Vagina (tissue), 2 donors: ENCODE results near the gene BCKDHA. TPM values are rescaled to one million over a fixed set of nuclear protein-coding genes. Genes with fewer than 3 reads are reported as not detected.
A peak's percentile ranks its signal among the peaks of the same experiment; 100 is the strongest.

ENCODE experiments used
- DNase-seq, 2 donors: peaks; one replicate each; pipeline ENCODE4 v3.0.0-alpha.2; 2017; ENCODE audit errors: extremely low spot score in 2 of 2
- H3K27ac ChIP-seq: fragments of 200-600 bp; sonication (generic); one replicate; pipeline ENCODE4 v1.5.1; 2019
- H3K27me3 ChIP-seq: fragments of 200-600 bp; sonication (generic); one replicate; pipeline ENCODE4 v1.5.1; 2019
- H3K36me3 ChIP-seq, 2 donors: fragments of 200-600 bp; sonication (generic); one replicate each; pipeline ENCODE4 v1.5.1; 2017 to 2019
- H3K4me1 ChIP-seq: fragments of 200-600 bp; sonication (generic); one replicate; pipeline ENCODE4 v1.5.1; 2019
- H3K4me3 ChIP-seq, 2 donors: fragments of 200-600 bp; sonication (generic); 1 replicate in 1 of 2; 2 replicates in 1 of 2; pipeline ENCODE4 v1.5.1; 2016 to 2019
- H3K9me3 ChIP-seq: fragments of 200-600 bp; sonication (generic); one replicate; pipeline ENCODE4 v1.5.1; 2019
- POLR2A ChIP-seq, 2 donors: fragments of 450-650 bp; IDR thresholded peaks; one replicate each; pipeline ENCODE4 v1.6.1; 2017; ENCODE audit warnings: antibody characterized with exemption in 2 of 2, mild to moderate bottlenecking in 2 of 2, moderate library complexity in 2 of 2
- POLR2AphosphoS5 ChIP-seq, 2 donors: sonication (generic); formaldehyde crosslinking; IDR thresholded peaks; one replicate each; pipeline ENCODE4 v1.9.0; 2017; ENCODE audit warnings: antibody characterized with exemption in 2 of 2, mild to moderate bottlenecking in 2 of 2, low read depth in 1 of 2; ENCODE audit not compliant: insufficient read depth in 1 of 2
- intact Hi-C: fragments of 100-400 bp; cut with DNase I; formaldehyde crosslinking; loops from one replicate; pipeline ENCODE4 v1.15.1; 2023
- total RNA-seq: library from RNA; depleted of rRNA; stranded (reverse); fragments of >200 nt; gene quantifications from one replicate; pipeline ENCODE4 v1.2.3, GENCODE V29; 2016
- TF ChIP-seq, protein P1 (sequence below), 3 experiments: fragments of 450-650 bp in 2 of 3; fragments of 200-600 bp in 1 of 3; sonication (generic) in 1 of 3; IDR thresholded peaks; one replicate each; pipeline ENCODE4 v1.5.1; 2017 to 2019; ENCODE audit warnings: antibody characterized with exemption in 3 of 3, mild to moderate bottlenecking in 2 of 3, moderate library complexity in 2 of 3

The BCKDHA gene
- total RNA-seq, 1 donor from 2014 or later = 68.5 TPM

DNA sequence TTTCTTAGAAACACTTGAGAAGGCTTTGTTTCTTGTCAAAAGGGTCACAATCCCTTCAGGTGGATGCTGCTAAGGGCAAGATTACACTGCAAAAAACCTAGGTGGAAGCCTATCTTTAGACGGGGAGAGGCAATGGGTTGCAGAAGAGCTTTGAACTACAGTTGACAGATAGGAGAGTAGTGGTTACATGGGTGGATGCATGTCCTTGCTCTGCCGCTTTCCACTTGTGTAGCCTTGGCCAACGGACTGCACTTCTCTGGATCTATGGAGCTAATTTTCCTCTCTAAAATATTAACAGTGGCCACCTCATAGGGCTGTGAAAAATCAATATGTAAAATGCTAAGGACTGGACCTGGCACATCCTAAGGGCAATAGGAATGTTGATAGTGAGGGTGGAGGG lies 980 bp downstream of the BCKDHA start:
- intact Hi-C loops = no loop called here
- H3K27me3 ChIP-seq = no peaks in the 10 kb centered on the region
- DNase-seq = no peak
- no peaks in the 10 kb centered on the region for H3K36me3 ChIP-seq
- no peaks in the 10 kb centered on the region for H3K9me3 ChIP-seq
- TF ChIP-seq, protein P1, sequence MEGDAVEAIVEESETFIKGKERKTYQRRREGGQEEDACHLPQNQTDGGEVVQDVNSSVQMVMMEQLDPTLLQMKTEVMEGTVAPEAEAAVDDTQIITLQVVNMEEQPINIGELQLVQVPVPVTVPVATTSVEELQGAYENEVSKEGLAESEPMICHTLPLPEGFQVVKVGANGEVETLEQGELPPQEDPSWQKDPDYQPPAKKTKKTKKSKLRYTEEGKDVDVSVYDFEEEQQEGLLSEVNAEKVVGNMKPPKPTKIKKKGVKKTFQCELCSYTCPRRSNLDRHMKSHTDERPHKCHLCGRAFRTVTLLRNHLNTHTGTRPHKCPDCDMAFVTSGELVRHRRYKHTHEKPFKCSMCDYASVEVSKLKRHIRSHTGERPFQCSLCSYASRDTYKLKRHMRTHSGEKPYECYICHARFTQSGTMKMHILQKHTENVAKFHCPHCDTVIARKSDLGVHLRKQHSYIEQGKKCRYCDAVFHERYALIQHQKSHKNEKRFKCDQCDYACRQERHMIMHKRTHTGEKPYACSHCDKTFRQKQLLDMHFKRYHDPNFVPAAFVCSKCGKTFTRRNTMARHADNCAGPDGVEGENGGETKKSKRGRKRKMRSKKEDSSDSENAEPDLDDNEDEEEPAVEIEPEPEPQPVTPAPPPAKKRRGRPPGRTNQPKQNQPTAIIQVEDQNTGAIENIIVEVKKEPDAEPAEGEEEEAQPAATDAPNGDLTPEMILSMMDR (IDR thresholded peaks at IDR 0.05) = no peak
- no peak for TF ChIP-seq POLR2AphosphoS5 (IDR thresholded peaks at IDR 0.05; ENCODE audit: insufficient read depth in 1 of 2, low read depth in 1 of 2)
- no peak for TF ChIP-seq POLR2A (IDR thresholded peaks at IDR 0.05)
- H3K4me3 ChIP-seq = peak overlapping the region; percentile 71 to 98
- peaks cover 64% of the 10 kb centered on the region for H3K4me1 ChIP-seq
- H3K27ac ChIP-seq = peak overlapping the region; percentile 90

DNA sequence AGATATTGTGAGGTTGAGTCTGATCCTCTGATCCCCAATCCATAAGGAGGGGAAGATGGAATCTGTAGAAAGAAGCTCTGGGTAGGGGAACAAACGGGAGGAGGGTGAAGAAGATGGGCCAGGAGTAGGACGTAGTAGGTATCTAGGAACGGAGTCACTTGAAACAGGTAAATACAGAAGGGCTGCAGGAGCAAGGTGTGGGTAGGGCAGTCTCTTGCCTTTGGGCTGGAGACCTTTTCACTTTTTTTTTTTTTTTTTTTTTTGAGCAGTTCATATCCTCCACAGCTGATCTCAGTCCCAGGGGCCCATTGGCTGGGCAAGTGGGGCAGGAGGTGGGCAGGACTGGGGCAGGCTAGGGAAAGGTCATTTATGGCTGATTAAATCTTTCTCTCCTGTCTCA lies 1.5 kb downstream of the BCKDHA start:
- H3K4me3 ChIP-seq = peak overlapping the region; percentile 71 to 98
- intact Hi-C loops = no loop called here
- no peaks in the 10 kb centered on the region for H3K36me3 ChIP-seq
- no peaks in the 10 kb centered on the region for H3K9me3 ChIP-seq
- peaks cover 69% of the 10 kb centered on the region for H3K4me1 ChIP-seq
- no peaks in the 10 kb centered on the region for H3K27me3 ChIP-seq
- peak overlapping the region; percentile 90 for H3K27ac ChIP-seq
- no peak for TF ChIP-seq POLR2A (IDR thresholded peaks at IDR 0.05)
- TF ChIP-seq POLR2AphosphoS5 (IDR thresholded peaks at IDR 0.05; ENCODE audit: insufficient read depth in 1 of 2, low read depth in 1 of 2) = no peak
- TF ChIP-seq, protein P1 (IDR thresholded peaks at IDR 0.05) = no peak
- no peak for DNase-seq

- DNase-seq = no peak
- no peaks in the 10 kb centered on the region for H3K36me3 ChIP-seq
- TF ChIP-seq, protein P1 (IDR thresholded peaks at IDR 0.05) = no peak
- TF ChIP-seq POLR2A (IDR thresholded peaks at IDR 0.05) (no peak), POLR2AphosphoS5 (IDR thresholded peaks at IDR 0.05; ENCODE audit: insufficient read depth in 1 of 2, low read depth in 1 of 2) (no peak)
- intact Hi-C loops = no loop called here
- H3K4me3 ChIP-seq = no peak overlapping the region
- H3K4me1 ChIP-seq = peaks cover 70% of the 10 kb centered on the region
- H3K27me3 ChIP-seq = no peaks in the 10 kb centered on the region
- no peaks in the 10 kb centered on the region for H3K9me3 ChIP-seq
- peak overlapping the region; percentile 90 for H3K27ac ChIP-seq
Observed at GRCh38 chr19:41399525-41399924, 1.9 kb downstream of the BCKDHA start.

DNA sequence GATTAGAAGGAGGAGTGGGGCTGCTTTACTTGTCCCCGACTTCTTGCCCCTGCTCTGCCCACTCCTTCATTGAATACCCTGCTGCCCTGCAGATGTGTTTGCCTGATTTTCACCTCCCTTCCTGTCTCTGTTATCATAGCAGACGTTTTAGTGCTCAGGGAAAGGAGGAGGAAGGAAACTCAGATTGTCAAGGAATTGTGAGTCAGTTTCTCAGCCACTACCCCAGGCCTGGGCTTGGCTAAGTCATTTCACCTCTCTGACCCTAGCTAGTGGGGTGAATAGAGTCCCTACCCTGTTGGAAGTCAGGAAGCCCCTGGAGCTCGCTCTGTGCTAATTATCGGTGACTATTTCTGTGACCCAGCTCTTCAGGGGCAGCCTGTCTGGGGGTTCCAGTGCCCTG lies 3.9 kb downstream of the BCKDHA start:
- H3K27ac ChIP-seq = peak overlapping the region; percentile 36
- H3K4me1 ChIP-seq = peaks cover 66% of the 10 kb centered on the region
- intact Hi-C loops = no loop called here
- no peak overlapping the region for H3K4me3 ChIP-seq
- H3K27me3 ChIP-seq = no peaks in the 10 kb centered on the region
- H3K36me3 ChIP-seq = no peaks in the 10 kb centered on the region
- TF ChIP-seq POLR2A (IDR thresholded peaks at IDR 0.05) (no peak), POLR2AphosphoS5 (IDR thresholded peaks at IDR 0.05; ENCODE audit: insufficient read depth in 1 of 2, low read depth in 1 of 2) (no peak)
- TF ChIP-seq, protein P1 (IDR thresholded peaks at IDR 0.05) = no peak
- DNase-seq = no peak
- H3K9me3 ChIP-seq = no peaks in the 10 kb centered on the region

DNA sequence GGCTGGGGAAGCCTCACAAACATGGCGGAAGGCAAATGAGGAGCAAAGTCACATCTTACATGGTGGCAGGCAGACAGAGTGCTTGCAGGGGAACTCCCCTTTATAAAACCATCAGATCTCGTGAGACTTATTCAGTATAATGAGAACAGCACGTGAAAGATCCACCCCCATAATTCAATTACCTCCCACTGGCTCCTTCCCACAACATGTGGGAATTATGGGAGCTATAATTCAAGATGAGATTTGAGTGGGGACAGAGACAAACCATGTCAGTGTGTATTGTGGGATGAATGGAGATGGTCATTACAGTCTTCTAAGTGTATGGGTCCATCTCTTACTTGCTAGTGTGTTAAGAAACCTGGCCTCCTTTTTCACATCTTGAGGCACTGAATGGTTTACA lies 4.4 kb downstream of the BCKDHA start:
- H3K4me1 ChIP-seq = peaks cover 61% of the 10 kb centered on the region

More for the DNA sequence above, 4.4 kb downstream of the BCKDHA start:
- Histone ChIP-seq H3K27me3 (no peaks in the 10 kb centered on the region), H3K9me3 (no peaks in the 10 kb centered on the region), H3K27ac (peak overlapping the region; percentile 36), H3K4me3 (no peak overlapping the region), H3K36me3 (no peaks in the 10 kb centered on the region)
- intact Hi-C loops = no loop called here
- TF ChIP-seq, protein P1 (IDR thresholded peaks at IDR 0.05) = no peak
- TF ChIP-seq POLR2A (IDR thresholded peaks at IDR 0.05) (no peak), POLR2AphosphoS5 (IDR thresholded peaks at IDR 0.05; ENCODE audit: insufficient read depth in 1 of 2, low read depth in 1 of 2) (no peak)
- DNase-seq = no peak
